K562 (cell line): ENCODE results near the gene USP35. TPM values are rescaled to one million over a fixed set of nuclear protein-coding genes. Genes with fewer than 3 reads are reported as not detected.

Source experiments
- ATAC-seq: fragments of 200-7000 bp; cut with Tn5 transposase; 3 replicates; pipeline ENCODE4 v1.9.1; 2020; ENCODE audit warnings: moderate library complexity
- BruUV-seq: library from RNA; stranded (reverse); fragments of 400-500 nt; replicated peaks from 2 replicates; lab custom pipeline; 2021; lab: Mats Ljungman, UMichigan
- CTCF ChIA-PET: fragments of 300-600 bp; formaldehyde crosslinking; extraction: SDS; loops from one replicate; lab custom pipeline; 2021; ENCODE audit warnings: low intra/inter-chr PET ratio; lab: Yijun Ruan, JAX
- POLR2A ChIA-PET: fragments of 300-600, 350-650 bp; sonication (Branson Sonifier 250); formaldehyde crosslinking; extraction: SDS; loops from one replicate; lab custom pipeline; 2021; ENCODE audit warnings: antibody characterized with exemption, inconsistent platforms; lab: Yijun Ruan, JAX
- DNase-seq, 4 experiments: peaks; one replicate each; pipeline versions ENCODE4 v3.0.0 to v3.0.0-alpha.2; 2011 to 2018; ENCODE audit warnings: low spot score in 3 of 4, mixed read lengths in 3 of 4; ENCODE audit errors: extremely low read depth in 1 of 4
- FAIRE-seq: peaks from 2 replicates; lab custom pipeline; 2011; peaks lifted over from hg19 to GRCh38; lab: Jason Lieb, UNC
- H2AFZ ChIP-seq: 2 replicates; pipeline ENCODE4 v1.6.0; 2011; ENCODE audit warnings: low read depth, low read length, control low read depth, inconsistent platforms
- H3K27ac ChIP-seq: fragments of 200-600 bp; 3 replicates; pipeline ENCODE4 v1.8.0; 2011; ENCODE audit warnings: low read depth, mild to moderate bottlenecking, control low read depth, inconsistent platforms, low read length, moderate library complexity, mixed read lengths; ENCODE audit errors: extremely low read depth
- H3K27me3 ChIP-seq, 2 experiments: fragments of 300-600 bp in 1 of 2; 2 replicates in 1 of 2; 3 replicates in 1 of 2; pipeline versions ENCODE4 v1.6.0 to v1.8.0; 2011; ENCODE audit warnings: inconsistent platforms in 2 of 2, low read length in 2 of 2, mild to moderate bottlenecking in 1 of 2, mixed read lengths in 1 of 2, moderate library complexity in 1 of 2; ENCODE audit not compliant: control insufficient read depth in 2 of 2, insufficient read depth in 2 of 2
- H3K36me3 ChIP-seq: fragments of 300-600 bp; 3 replicates; pipeline ENCODE4 v1.8.0; 2011; ENCODE audit warnings: mild to moderate bottlenecking, low read length, inconsistent platforms; ENCODE audit not compliant: control insufficient read depth, insufficient read depth
- H3K4me1 ChIP-seq, 2 experiments: fragments of 200-600 bp in 1 of 2; replicated peaks in 1 of 2; 2 replicates in 1 of 2; 3 replicates in 1 of 2; pipeline versions ENCODE4 v1.5.1 to v1.8.0; 2011; ENCODE audit warnings: inconsistent platforms in 2 of 2, low read length in 2 of 2, mild to moderate bottlenecking in 1 of 2, mixed read lengths in 1 of 2, moderate library complexity in 1 of 2; ENCODE audit not compliant: control insufficient read depth in 2 of 2, insufficient read depth in 2 of 2
- H3K4me2 ChIP-seq: 2 replicates; pipeline ENCODE4 v1.6.1; 2011; ENCODE audit warnings: low read length, control low read depth, inconsistent platforms, mixed read lengths; ENCODE audit not compliant: insufficient read depth
- H3K4me3 ChIP-seq: fragments of 200-600 bp; sonication (generic), shearing (Covaris generic); 2 replicates; pipeline ENCODE4 v1.5.1; 2016; ENCODE audit warnings: control low read depth, inconsistent platforms
- H3K79me2 ChIP-seq: fragments of 200-600 bp; 3 replicates; pipeline ENCODE4 v1.8.0; 2011; ENCODE audit warnings: low read length, inconsistent platforms; ENCODE audit not compliant: control insufficient read depth, insufficient read depth
- H3K9ac ChIP-seq, 2 experiments: 2 replicates each; pipeline versions ENCODE4 v1.6.0 to v1.6.1; 2011; ENCODE audit warnings: low read depth in 2 of 2, low read length in 2 of 2, control low read depth in 1 of 2, inconsistent platforms in 1 of 2, mild to moderate bottlenecking in 1 of 2, mixed read lengths in 1 of 2; ENCODE audit not compliant: insufficient read depth in 1 of 2
- H3K9me1 ChIP-seq: one replicate; pipeline ENCODE4 v1.6.0; 2011; ENCODE audit warnings: inconsistent platforms, mild to moderate bottlenecking, low read length, moderate library complexity; ENCODE audit not compliant: control insufficient read depth, insufficient read depth
- H3K9me3 ChIP-seq: replicated peaks from 2 replicates; pipeline ENCODE4 v1.5.1; 2011; ENCODE audit warnings: low read depth, low read length, inconsistent platforms; ENCODE audit not compliant: control insufficient read depth, insufficient read depth
- H4K20me1 ChIP-seq: replicated peaks from 2 replicates; pipeline ENCODE4 v1.6.1; 2011; ENCODE audit warnings: low read length, inconsistent platforms, mixed read lengths; ENCODE audit not compliant: control insufficient read depth, insufficient read depth
- ARID3A ChIP-seq: IDR thresholded peaks from 2 replicates; pipeline ENCODE4 v1.6.1; 2012; ENCODE audit warnings: low read depth, low read length, improper control_type of control experiment, borderline replicate concordance
- CAMTA2 ChIP-seq: fragments of 250-450 bp; sonication (Bioruptor Pico); conservative IDR thresholded peaks from 2 replicates; pipeline ENCODE4 v1.5.1; 2022
- ETV1 ChIP-seq: fragments of 450-650 bp; conservative IDR thresholded peaks from 2 replicates; pipeline ENCODE4 v1.6.1; 2016; ENCODE audit warnings: missing genetic modification characterization, control low read depth, low read depth, missing compliant biosample characterization
- FOXA3 ChIP-seq, 2 experiments: fragments of 450-650 bp in 1 of 2; sonication (generic) in 1 of 2; formaldehyde crosslinking; IDR thresholded peaks in 1 of 2; conservative IDR thresholded peaks in 1 of 2; 2 replicates each; pipeline versions ENCODE4 v1.4.0 to v1.8.0; 2020 to 2022; ENCODE audit warnings: mild to moderate bottlenecking in 2 of 2, missing genetic modification reagents in 1 of 2
- GTF2B ChIP-seq: IDR thresholded peaks from 2 replicates; pipeline ENCODE4 v1.6.1; 2011; ENCODE audit not compliant: insufficient read length; ENCODE audit errors: extremely low read depth
- JUND ChIP-seq, 2 experiments: IDR thresholded peaks; 2 replicates in 1 of 2; 3 replicates in 1 of 2; pipeline ENCODE4 v1.6.1; 2011; ENCODE audit warnings: borderline replicate concordance in 2 of 2, low read depth in 2 of 2, low read length in 2 of 2, improper control_type of control experiment in 1 of 2, missing biosample characterization in 1 of 2, missing genetic modification characterization in 1 of 2, missing genetic modification reagents in 1 of 2
- SAP30 ChIP-seq: fragments of 200-600 bp; sonication (generic); IDR thresholded peaks from 2 replicates; pipeline ENCODE4 v1.6.1; 2012; ENCODE audit warnings: borderline replicate concordance, low read depth, mild to moderate bottlenecking, moderate library complexity, low read length, control low read depth, inconsistent platforms; ENCODE audit not compliant: insufficient read depth, poor library complexity, severe bottlenecking
- TRIM24 ChIP-seq, 2 experiments: fragments of 450-650 bp; IDR thresholded peaks; 2 replicates each; pipeline ENCODE4 v1.6.1; 2016
- in situ Hi-C: fragments of 300-500 bp; cut with MboI; formaldehyde crosslinking; loops from 4 replicates; pipeline ENCODE4 v1.15.0; 2018; ENCODE audit warnings: inconsistent platforms, mixed read lengths
- intact Hi-C: fragments of 100-400 bp; cut with micrococcal nuclease; formaldehyde crosslinking; loops from 2 replicates; pipeline ENCODE4 v1.14.2; 2022
- polyA plus RNA-seq, 8 experiments: library from polyadenylated mRNA; depleted of rRNA in 4 of 8; stranded (reverse) in 5 of 8; unstranded in 3 of 8; fragments of >200 nt; fragmentation: Nextera tagmentation in 2 of 8; fragmentation: Illumina TruSeq in 1 of 8; extraction: Ambion mirVana in 2 of 8; extraction: Trizol in 1 of 8; gene quantifications; 2 replicates each; pipeline versions ENCODE4 v1.2.1 to v1.2.3, GENCODE V29; 2011 to 2014; ENCODE audit warnings: inconsistent platforms in 1 of 8, missing spikeins in 1 of 8
- total RNA-seq, 7 experiments: library from RNA; depleted of rRNA in 6 of 7; stranded (reverse); fragments of >200 nt in 6 of 7; fragmentation: Illumina TruSeq in 2 of 7; extraction: Trizol in 2 of 7; gene quantifications; 2 replicates each; pipeline versions ENCODE4 v1.2.1 to v1.2.3, GENCODE V29; 2011 to 2021; ENCODE audit warnings: low replicate concordance in 1 of 7

Gene USP35
- total and polyA plus RNA-seq, 9 of the 15 experiments (the other 6 are each of a cell fraction or from before 2014, with no cell fraction given), result 0.01 to 4.8 (median 3.6) TPM

- Histone ChIP-seq H3K4me3 (no peak overlapping the region), H3K27ac (no peak overlapping the region), H3K9me3 (no peaks in the 10 kb centered on the region), H3K27me3 (no peaks in the 10 kb centered on the region), H3K36me3 (no peaks in the 10 kb centered on the region), H3K9ac (no peak overlapping the region), H3K4me2 (no peak overlapping the region), H2AFZ (no peak overlapping the region), H3K79me2 (no peaks in the 10 kb centered on the region), H3K4me1 (no peaks in the 10 kb centered on the region), H3K9me1 (no peaks in the 10 kb centered on the region), H4K20me1 (no peaks in the 10 kb centered on the region)
- CTCF ChIA-PET, result no interaction called here
- in situ Hi-C loops, result no loop called here
- POLR2A ChIA-PET, result no interaction called here
- DNase-seq (no peak), FAIRE-seq (no peak), ATAC-seq (no peak)
- BruUV-seq, result no TSS peak
- intact Hi-C loops, result no loop called here
- TF ChIP-seq GTF2B (no peak), FOXA3 (CRISPR knock-in tag; conservative IDR thresholded peaks at IDR 0.05 in 1 of 2, IDR thresholded peaks at IDR 0.05 in 1 of 2) (no peak), TRIM24 (IDR thresholded peaks at IDR 0.05) (no peak), SAP30 (no peak), ARID3A (no peak), JUND (IDR thresholded peaks at IDR 0.05; ENCODE audit: borderline replicate concordance, low read depth, low read length) (no peak), JUND (tag; IDR thresholded peaks at IDR 0.05; ENCODE audit: borderline replicate concordance, low read depth, low read length) (no peak), ETV1 (no peak), CAMTA2 (CRISPR knock-in tag) (no peak)
Measured at GRCh38 chr11:78151804-78152203, 36.9 kb upstream of the USP35 start.
